Lower lobe of right lung (tissue), 2 donors: ENCODE data around the gene RTEL1. TPM values are rescaled to one million over a fixed set of nuclear protein-coding genes. Genes with fewer than 3 reads are reported as not detected.

Experiments
- ATAC-seq, 2 donors: fragments of 200-7000 bp; cut with Tn5 transposase; one replicate each; pipeline ENCODE4 v1.9.1; 2020 to 2022; ENCODE audit warnings: mild to moderate bottlenecking in 2 of 2, moderate library complexity in 2 of 2
- DNase-seq: peaks from one replicate; pipeline ENCODE4 v3.0.0-alpha.2; 2020
- H3K27ac ChIP-seq: fragments of 200-600 bp; one replicate; pipeline ENCODE4 v1.8.0; 2022
- H3K27me3 ChIP-seq: fragments of 200-600 bp; one replicate; pipeline ENCODE4 v1.8.0; 2022; ENCODE audit warnings: low read depth
- H3K36me3 ChIP-seq: fragments of 200-600 bp; one replicate; pipeline ENCODE4 v1.8.0; 2022; ENCODE audit warnings: mild to moderate bottlenecking
- H3K4me1 ChIP-seq: fragments of 200-600 bp; one replicate; pipeline ENCODE4 v1.8.0; 2022
- H3K4me3 ChIP-seq: fragments of 200-600 bp; one replicate; pipeline ENCODE4 v1.8.0; 2022; ENCODE audit warnings: mild to moderate bottlenecking
- H3K9me3 ChIP-seq: fragments of 200-600 bp; one replicate; pipeline ENCODE4 v1.8.0; 2022
- CTCF ChIP-seq: fragments of 200-600 bp; IDR thresholded peaks from one replicate; pipeline ENCODE4 v1.8.0; 2022; ENCODE audit warnings: antibody characterized with exemption, mild to moderate bottlenecking
- intact Hi-C: fragments of 100-400 bp; cut with DNase I; formaldehyde crosslinking; loops from one replicate; pipeline ENCODE4 v1.11.0; 2022
- total RNA-seq: library from RNA; stranded (reverse); fragmentation: NEBNext Ultra II Directional; extraction: Animal tissue kit (Norgen Biotek cat#: 25700); gene quantifications from one replicate; pipeline ENCODE4 v1.2.1, GENCODE V29; 2021
- donor health status: DM: no; HTN: yes; CAD: no; lungs with severe emphysema.

RTEL1 gene
- total RNA-seq, 1 donor from 2014 or later, result 23.8 TPM

- no peak for ATAC-seq
- Histone ChIP-seq H3K27me3 (no peaks in the 10 kb centered on the region), H3K36me3 (peaks cover 45% of the 10 kb centered on the region), H3K4me1 (peaks cover 41% of the 10 kb centered on the region), H3K4me3 (no peak overlapping the region), H3K27ac (no peak overlapping the region), H3K9me3 (no peaks in the 10 kb centered on the region)
- no peak for TF ChIP-seq CTCF
- intact Hi-C loops, result no loop called here
- no peak for DNase-seq
Measured at GRCh38 chr20:63702036-63702665, 44.0 kb downstream of the RTEL1 start.

- peaks cover 45% of the 10 kb centered on the region for H3K36me3 ChIP-seq
- ATAC-seq, result no peak
- DNase-seq, result no peak
Measured at GRCh38 chr20:63702751-63703470, 44.8 kb downstream of the RTEL1 start.

DNA sequence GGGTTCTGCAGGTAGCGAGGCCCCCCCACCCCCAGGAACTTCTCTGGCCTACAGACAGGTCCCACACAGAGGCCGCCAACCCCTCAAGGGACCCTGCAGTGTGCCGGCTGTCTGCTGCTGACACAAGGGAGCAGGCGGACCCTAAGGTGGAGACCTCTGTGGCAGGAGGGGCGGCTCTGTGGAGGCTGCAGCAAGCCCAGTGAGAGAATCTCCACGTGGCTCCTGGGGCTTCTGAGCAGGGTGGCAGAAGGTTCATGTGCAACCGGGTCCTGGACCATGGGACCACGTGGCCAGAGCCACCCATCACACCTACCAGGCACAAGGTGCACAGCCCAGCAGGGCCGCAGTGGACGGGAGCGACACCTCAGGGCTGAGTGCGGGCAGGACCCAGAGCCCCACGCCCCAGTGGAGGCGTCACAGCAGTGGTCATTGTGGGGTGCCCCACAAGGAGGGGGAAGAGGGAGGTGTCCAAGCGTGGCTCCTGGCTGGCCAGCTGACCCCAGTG, 45.4 kb downstream of the RTEL1 start:
- no peaks in the 10 kb centered on the region for H3K27me3 ChIP-seq
- peaks cover 41% of the 10 kb centered on the region for H3K36me3 ChIP-seq
- no peak for ATAC-seq
- intact Hi-C loops, result no loop called here
- H3K4me3 ChIP-seq, result no peak overlapping the region
- no peak for DNase-seq
- H3K27ac ChIP-seq, result no peak overlapping the region
- no peaks in the 10 kb centered on the region for H3K9me3 ChIP-seq
- TF ChIP-seq CTCF, result no peak
- peaks cover 32% of the 10 kb centered on the region for H3K4me1 ChIP-seq

More at GRCh38 chr20:63702751-63703470, 44.8 kb downstream of the RTEL1 start:
- no peak for TF ChIP-seq CTCF
- intact Hi-C loops, result no loop called here
- Histone ChIP-seq H3K9me3 (no peaks in the 10 kb centered on the region), H3K27ac (no peak overlapping the region), H3K4me1 (peaks cover 35% of the 10 kb centered on the region), H3K4me3 (no peak overlapping the region), H3K27me3 (no peaks in the 10 kb centered on the region)

DNA sequence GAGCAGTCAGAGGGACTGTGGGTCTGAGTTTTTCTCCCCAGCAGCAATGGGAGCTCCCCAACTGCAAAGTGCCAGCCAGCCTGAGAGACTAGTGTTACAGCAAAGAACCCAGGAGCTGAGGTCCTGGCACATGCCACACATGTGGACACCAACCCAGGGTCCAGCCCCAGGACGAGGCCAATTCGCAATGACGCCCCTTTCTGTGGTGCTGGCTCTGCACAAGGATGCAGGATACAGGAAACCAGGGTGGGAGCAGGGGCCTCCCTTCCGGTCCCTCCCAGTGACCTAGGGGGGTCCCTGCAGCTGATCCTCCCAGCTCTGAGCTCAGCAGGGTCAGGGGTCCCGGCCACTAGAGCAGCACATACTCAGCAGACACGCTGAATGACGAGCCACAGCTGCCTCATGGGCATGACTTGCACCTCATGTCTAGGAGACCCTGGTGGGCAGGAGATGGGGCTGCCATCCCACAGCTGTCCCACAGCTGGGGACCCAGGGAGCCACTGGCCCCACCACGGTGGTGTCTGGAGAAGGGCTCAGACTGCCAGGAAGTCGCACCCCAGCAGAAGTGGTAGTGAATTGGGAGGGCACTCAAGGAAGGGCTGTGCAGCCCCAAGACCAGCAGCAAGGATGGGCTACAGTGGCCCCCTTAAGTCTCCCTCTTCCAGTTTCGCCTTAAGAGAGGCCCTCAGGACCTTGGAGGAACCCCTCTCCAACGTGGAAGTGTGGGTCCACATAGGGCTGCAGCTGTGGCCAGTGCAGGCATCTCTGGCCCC, 46.0 kb downstream of the RTEL1 start:
- Histone ChIP-seq H3K27ac (no peak overlapping the region), H3K4me1 (peaks cover 32% of the 10 kb centered on the region), H3K36me3 (peaks cover 43% of the 10 kb centered on the region), H3K4me3 (no peak overlapping the region), H3K9me3 (no peaks in the 10 kb centered on the region), H3K27me3 (no peaks in the 10 kb centered on the region)
- no peak for TF ChIP-seq CTCF
- intact Hi-C loops, result no loop called here
- ATAC-seq (no peak), DNase-seq (no peak)

- no peak for ATAC-seq
- Histone ChIP-seq H3K4me1 (peaks cover 32% of the 10 kb centered on the region), H3K4me3 (no peak overlapping the region), H3K27me3 (no peaks in the 10 kb centered on the region), H3K27ac (no peak overlapping the region), H3K36me3 (peaks cover 45% of the 10 kb centered on the region), H3K9me3 (no peaks in the 10 kb centered on the region)
- no peak for TF ChIP-seq CTCF
- DNase-seq, result no peak
- intact Hi-C loops, result no loop called here
Measured at GRCh38 chr20:63704749-63705117, 46.6 kb downstream of the RTEL1 start.
